GM21619 (cell line): ENCODE results near the gene KAT6B.

Experiments
- ATAC-seq: cut with Tn5 transposase; IDR thresholded peaks from one replicate; pipeline ENCODE4 v1.9.1; 2021; ENCODE audit not compliant: unreplicated experiment

The KAT6B gene

GRCh38 chr10:74822521-74823089, 3.8 kb upstream of the KAT6B start:
- ATAC-seq = no peak

- ATAC-seq = no peak
Observed at GRCh38 chr10:74823791-74824183, 2.6 kb upstream of the KAT6B start.

- ATAC-seq = no peak
Observed at GRCh38 chr10:74824184-74824899, 2.1 kb upstream of the KAT6B start.

DNA sequence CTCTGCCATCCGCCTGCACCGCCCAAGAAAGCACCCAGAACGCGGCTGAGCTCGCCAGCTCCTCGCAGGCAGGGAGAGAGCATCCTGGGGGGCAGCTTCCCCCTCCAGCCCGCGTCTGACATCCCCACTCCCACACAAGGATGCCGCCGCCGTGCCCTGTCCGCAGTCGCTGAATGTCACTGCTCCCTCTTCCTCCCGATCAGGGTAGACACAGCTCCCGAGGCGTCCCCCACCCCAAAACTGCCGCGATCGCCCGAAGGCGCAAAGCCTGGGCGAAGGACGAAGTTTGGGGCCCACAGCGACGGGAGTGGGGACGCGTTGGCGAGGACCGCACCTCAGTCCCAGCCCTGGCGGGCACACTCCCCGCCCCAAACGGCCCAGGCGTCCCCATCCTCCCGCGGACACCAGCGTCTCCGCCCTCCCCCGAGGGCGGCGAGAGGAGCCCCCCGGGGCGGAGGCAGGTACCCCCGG, 1.5 kb upstream of the KAT6B start:
- ATAC-seq = no peak

DNA sequence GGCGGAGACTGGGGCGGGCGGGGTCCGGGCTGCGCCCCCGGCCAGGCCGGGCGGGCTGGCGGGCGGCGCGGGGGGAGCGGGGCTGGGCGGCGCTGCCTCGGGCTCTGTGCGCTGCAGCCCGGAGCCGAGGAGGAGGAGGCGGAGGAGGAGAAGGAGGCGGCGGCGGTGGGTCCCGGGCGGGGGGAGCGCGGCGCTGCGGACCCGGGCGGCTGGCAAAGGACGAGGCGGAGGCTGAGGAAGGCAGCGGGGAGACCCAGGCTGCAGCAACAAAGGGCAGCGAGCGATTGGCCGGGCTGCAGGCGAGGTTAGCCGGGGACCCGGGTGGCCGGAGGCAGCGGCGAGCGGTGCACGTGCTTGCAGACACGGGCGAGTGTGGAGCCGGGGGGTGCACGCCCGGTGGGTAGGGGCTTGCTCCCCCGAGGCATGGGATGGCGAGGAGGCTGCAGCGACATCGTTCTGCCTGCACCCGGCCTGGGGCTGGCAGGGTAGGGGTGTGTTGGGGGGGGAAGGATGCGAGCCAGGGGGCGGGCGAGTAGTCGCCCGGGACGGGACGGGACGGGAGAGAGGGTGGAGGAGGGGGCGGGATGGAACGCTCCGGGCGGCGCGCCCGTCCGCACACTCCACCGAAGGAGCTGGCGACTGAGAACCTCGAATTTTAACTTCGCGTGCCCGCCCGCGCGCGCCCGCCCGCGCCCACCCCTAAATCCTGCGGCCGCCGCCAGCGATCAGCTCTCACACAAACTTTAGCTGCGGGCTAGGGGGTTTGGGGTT, 844 bp upstream of the KAT6B start:
- ATAC-seq = no peak

- no peak for ATAC-seq
Observed at GRCh38 chr10:74827045-74827441, 643 bp downstream of the KAT6B start.

- no peak for ATAC-seq
Observed at GRCh38 chr10:74827694-74828093, 1.3 kb downstream of the KAT6B start.

DNA sequence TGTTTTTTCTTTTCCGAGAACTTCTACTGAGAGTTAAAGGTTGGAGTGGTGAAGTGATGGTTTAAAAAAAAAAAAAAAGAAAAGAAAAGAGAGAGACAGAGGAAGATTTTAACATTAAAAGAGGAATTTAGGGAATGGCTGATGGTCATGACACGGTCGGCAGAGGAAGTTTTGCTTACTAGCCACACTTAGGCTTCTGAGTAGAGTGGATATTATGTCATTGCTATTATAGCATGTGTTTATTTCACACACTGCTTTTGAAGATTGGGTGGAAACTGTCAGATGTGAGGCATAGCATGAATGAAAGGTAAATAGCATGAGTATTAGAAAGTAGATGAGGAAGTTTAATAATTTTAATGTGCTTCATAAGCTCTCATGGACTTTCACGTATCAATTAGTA, 2.5 kb downstream of the KAT6B start:
- ATAC-seq = no peak

- ATAC-seq = no peak
Observed at GRCh38 chr10:74831518-74832120, 5.2 kb downstream of the KAT6B start.

DNA sequence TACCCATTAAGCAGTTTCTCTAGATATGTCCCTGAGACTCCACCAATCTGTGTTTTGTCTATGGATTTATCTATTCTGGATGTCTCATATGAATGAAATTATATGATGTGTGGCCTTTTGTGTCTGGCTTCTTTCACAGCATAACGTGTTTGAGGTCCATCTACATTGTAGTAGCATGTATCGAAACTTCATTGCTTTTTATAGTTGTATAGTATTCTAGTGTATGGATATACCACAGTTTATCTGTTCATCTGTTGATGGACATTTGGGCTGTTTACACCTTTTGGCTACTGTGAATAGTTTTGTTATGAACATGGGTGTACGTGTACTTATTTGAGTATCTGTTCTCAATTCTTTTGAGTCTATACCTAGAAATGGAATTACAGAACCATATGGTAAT, 9.6 kb downstream of the KAT6B start:
- no peak for ATAC-seq

DNA sequence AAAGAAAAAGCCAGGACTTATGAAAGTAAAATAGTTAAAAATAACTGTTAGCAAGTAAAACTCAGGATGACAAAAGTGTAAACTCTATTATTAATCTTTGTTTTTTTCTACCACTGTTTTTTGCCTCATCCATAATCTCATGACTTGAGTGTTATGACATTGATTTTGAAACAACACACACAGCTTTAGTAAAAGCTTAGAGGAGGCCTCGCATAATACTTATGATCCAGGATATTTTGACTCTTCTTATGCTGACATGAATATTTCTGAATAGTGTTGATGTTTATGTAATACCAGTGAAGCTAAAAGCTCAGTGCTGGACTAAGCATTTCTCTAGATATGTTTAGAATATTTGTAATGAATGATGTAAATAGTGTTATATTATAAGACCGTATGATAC, 10.5 kb downstream of the KAT6B start:
- no peak for ATAC-seq

- ATAC-seq = no peak
Observed at GRCh38 chr10:74837743-74838142, 11.3 kb downstream of the KAT6B start.

DNA sequence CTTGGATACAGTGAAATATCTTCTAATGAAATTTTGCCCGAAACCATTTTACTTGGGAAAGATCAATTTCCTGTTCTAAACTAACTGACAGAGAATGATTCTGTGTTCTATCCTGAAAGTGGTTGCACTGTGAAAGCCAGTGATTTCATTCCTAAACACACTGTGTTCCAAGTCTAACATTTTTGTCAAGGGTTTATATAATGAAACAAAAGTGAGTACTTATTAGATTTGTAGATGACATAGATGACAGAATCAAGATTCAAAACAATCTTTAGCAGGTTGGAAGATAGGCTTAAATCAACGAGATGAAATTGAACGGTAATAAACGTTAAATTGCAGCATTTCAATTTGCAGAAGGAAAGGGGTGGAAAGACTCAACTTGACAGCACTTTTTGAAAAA, 13.3 kb downstream of the KAT6B start:
- ATAC-seq = no peak

DNA sequence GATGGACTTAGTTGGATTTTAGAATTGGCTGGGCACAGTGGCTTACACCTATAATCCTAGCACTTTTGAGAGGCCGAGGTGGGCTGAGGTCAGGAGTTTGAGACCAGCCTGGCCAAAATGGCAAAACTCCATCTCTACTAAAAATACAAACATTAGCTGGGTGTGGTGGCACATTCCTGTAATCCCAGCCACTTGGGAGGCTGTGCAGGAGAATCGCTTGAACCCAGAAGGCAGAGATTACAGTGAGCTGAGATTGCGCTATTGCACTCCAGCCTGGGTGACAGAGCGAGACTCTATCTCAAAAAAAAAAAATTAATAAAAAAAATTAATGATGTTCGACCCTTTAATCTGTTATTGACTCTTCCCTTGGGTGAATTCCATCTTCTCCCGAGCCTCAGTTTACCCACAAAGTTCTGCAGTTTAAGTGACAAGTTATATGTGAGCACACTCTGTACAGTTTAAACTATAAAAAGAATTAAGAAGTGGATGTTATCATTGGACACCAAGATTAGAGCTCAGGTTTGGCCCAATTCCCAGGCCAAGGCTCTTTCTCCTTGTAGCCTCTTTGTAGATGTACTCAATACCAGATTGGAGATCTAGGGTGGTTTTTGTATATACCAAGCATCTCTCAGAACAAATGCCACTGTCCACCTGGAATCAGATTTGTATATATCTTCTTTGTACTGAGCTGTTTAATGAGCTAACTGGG, 15.0 kb downstream of the KAT6B start:
- ATAC-seq = no peak

DNA sequence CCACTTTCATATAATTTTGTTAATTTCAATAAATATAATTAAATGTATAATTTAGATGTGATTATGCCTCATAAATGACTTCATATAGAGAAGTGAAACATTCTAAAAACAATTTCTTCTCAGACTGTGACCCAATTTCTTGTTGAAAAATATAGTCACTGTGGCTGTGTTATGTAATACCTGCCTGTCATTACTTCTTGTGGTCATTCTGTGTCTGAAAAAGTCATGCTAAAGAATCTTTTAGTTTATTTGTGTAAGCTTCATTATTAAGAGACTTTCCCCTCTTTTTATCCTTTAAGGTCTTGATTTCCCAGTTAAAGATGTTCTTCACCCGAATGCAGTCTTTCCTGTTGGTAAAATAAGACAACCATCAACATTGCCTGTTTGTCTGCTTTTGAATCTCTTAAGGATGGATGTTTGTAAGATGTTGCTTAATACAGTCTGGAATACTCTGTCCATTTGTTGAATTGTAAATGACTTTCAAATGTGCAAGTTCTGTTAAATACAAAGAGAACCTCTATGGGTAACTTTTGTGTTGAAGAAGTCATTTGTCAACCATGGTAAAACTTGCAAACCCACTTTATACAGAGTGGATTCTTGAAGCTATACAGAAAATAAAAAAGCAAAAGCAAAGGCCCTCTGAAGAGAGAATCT, 16.0 kb downstream of the KAT6B start:
- ATAC-seq = no peak

DNA sequence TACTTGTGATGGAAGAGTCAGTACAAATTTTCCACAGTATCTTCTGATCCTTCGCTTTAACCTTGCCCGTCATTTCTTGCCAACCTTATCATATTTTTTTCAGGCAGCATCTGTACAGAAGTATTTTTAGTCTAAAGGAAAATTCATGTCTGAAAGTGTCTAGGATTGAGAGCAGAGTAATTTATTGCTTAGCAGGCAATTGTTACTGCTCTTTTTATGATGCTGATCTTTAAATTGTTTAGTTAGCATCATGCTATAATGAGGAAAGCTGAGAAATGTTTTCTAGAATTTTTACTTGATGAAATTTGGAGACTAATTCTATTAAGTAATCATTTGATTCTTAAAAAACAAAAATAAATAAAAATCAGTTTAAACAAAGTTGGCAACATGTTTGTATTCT, 20.6 kb downstream of the KAT6B start:
- ATAC-seq = no peak

DNA sequence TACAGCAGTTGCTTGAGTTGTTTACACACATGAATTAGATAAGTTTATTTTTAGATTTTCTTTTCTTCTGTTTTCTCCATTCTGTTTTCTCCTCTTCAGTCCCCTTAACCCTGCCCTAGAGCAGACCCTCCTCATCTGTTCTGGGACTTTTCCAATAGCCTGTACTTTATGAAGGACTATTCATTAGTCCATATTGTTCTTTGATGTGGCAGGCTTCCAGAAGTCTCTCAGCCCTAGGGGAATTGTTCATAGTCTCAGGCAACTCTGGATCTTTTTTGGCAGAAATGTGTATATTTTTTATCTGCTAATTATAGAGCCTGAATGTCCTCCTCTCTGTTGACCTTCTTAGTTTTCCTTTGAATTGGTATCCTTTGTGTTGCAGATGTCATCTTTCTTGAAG, 25.4 kb downstream of the KAT6B start:
- no peak for ATAC-seq

GRCh38 chr10:74852381-74852780, 26.0 kb downstream of the KAT6B start:
- no peak for ATAC-seq

DNA sequence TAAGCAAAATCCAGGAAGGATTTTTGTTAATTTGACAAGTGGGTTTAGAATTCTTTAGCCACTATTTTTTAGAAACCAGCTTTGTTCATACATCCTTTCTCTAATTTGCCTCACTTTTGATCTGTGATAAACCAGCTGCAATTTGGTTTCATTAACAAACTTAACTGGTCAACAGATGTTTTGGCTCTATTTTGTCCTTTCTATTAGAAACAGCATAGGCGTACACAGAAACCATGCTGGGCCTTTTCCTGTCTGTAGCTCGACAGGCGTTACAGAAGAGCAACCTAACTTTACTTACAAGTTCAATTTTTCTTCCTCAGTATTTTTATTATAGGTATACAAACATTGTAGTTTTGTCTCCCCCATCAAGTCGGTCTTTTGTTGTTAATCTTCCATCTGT, 28.2 kb downstream of the KAT6B start:
- no peak for ATAC-seq

DNA sequence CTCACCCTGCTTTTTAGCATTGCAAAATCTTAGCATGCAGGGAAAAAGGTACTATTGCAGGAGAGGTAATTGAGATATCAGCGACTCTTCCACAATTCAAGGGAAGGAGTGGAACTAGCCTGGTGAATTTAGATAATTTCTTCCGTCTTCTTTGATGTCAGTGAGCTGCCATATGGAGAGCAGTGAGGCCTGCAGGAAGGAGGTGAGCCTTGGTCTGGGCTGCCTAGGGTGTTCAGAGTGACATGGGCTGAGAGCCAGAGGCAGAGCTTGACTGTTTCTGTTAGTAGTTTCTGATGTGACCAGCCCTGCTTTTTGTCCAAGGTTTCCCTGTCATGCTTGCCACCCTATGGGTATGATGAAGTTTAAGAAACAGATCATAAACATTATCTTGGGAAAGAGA, 28.6 kb downstream of the KAT6B start:
- ATAC-seq = no peak

- ATAC-seq = no peak
Observed at GRCh38 chr10:74855439-74855838, 29.0 kb downstream of the KAT6B start.
